ENCODE results near the gene ZMPSTE24. TPM values are rescaled to one million over a fixed set of nuclear protein-coding genes. Genes with fewer than 3 reads are reported as not detected.

Gene ZMPSTE24
- total RNA-seq, 4 donors from 2014 or later: 11.6 to 44.3 (median 25.1) TPM

- Histone ChIP-seq H3K27me3 (no peaks in the 10 kb centered on the region), H3K4me1 (no peaks in the 10 kb centered on the region), H3K4me3 (no peak overlapping the region), H3K9me3 (no peaks in the 10 kb centered on the region), H3K36me3 (peaks cover 0 to 67% (median 0%) of the 10 kb centered on the region in 3 donors), H3K27ac (peak overlapping the region in 1 of 4 donors; percentile 51)
- DNase-seq: no peak
- TF ChIP-seq CTCF (IDR thresholded peaks at IDR 0.05) (no peak), POLR2A (IDR thresholded peaks at IDR 0.05) (no peak)
These were observed 9.7 kb downstream of the ZMPSTE24 start for GRCh38 chr1:40267767-40268187.

DNA sequence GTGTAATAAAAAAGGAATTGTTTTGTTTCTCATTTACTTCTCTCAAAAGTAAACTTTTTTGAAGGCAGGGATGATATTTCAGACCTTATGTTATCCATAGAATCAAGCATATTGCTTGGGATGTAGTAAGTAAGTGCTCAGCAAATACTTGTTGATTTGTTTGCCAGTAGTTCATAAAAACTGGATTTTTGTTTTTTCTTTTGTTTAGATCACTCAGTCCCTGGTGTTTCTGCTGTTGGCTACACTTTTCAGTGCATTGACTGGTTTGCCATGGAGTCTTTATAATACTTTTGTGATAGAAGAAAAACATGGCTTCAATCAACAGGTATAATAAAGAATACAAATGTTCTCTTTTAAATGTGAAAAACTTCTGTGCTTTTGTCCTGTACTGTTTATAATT lies 10.2 kb downstream of the ZMPSTE24 start:
- Histone ChIP-seq H3K4me1 (no peaks in the 10 kb centered on the region), H3K27ac (peak overlapping the region in 1 of 4 donors; percentile 55)

DNA sequence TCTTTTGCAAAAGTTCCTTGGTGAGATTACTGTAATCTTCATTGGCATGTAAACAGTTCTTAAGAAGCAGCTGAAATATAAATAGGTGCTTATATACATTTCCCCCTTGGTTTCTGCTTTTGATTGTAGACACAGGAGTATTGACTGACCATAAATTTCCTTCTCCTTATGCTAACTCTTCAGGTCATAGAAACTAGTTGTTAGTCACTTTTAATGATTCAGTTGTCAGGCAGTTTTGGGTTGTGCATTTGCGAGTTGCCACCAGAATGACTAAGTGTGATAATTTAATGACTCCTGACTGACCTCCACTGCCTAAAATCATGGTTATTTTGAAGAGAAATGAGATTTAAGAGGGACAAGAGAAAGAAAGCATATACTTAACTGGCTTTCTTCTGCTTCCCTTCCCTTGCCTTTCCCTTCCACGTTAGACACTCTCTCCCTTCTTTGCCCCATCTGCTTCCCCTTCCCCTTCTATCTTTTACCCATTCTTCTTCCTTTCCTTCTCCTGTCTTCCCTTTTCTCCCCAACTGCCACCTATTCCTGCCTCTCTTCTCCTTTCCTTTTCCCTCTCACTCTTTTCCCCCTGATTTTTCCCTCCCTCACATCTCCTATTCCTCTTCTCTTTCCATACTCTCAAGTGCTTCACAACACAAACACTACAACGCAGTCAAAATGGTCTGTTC lies 12.3 kb downstream of the ZMPSTE24 start:
- Histone ChIP-seq H3K36me3 (peaks cover 0 to 64% (median 0%) of the 10 kb centered on the region in 3 donors), H3K27ac (no peak overlapping the region), H3K9me3 (no peaks in the 10 kb centered on the region), H3K4me3 (no peak overlapping the region), H3K4me1 (no peaks in the 10 kb centered on the region), H3K27me3 (no peaks in the 10 kb centered on the region)
- DNase-seq: no peak
- TF ChIP-seq CTCF (IDR thresholded peaks at IDR 0.05) (no peak), POLR2A (IDR thresholded peaks at IDR 0.05) (no peak)

More for the DNA sequence above, 10.2 kb downstream of the ZMPSTE24 start:
- Histone ChIP-seq H3K4me3 (no peak overlapping the region), H3K27me3 (no peaks in the 10 kb centered on the region), H3K9me3 (no peaks in the 10 kb centered on the region), H3K36me3 (peaks cover 0 to 67% (median 0%) of the 10 kb centered on the region in 3 donors)
- TF ChIP-seq CTCF (IDR thresholded peaks at IDR 0.05) (no peak), POLR2A (IDR thresholded peaks at IDR 0.05) (no peak)
- no peak for DNase-seq

GRCh38 chr1:40272653-40273213 lies 14.7 kb downstream of the ZMPSTE24 start:
- peaks cover 0 to 58% (median 0%) of the 10 kb centered on the region in 3 donors for H3K36me3 ChIP-seq
- no peak for DNase-seq
- no peak overlapping the region for H3K4me3 ChIP-seq
- H3K27ac ChIP-seq: no peak overlapping the region
- no peaks in the 10 kb centered on the region for H3K27me3 ChIP-seq
- TF ChIP-seq CTCF (IDR thresholded peaks at IDR 0.05) (no peak), POLR2A (IDR thresholded peaks at IDR 0.05) (no peak)
- H3K4me1 ChIP-seq: no peaks in the 10 kb centered on the region
- no peaks in the 10 kb centered on the region for H3K9me3 ChIP-seq

DNA sequence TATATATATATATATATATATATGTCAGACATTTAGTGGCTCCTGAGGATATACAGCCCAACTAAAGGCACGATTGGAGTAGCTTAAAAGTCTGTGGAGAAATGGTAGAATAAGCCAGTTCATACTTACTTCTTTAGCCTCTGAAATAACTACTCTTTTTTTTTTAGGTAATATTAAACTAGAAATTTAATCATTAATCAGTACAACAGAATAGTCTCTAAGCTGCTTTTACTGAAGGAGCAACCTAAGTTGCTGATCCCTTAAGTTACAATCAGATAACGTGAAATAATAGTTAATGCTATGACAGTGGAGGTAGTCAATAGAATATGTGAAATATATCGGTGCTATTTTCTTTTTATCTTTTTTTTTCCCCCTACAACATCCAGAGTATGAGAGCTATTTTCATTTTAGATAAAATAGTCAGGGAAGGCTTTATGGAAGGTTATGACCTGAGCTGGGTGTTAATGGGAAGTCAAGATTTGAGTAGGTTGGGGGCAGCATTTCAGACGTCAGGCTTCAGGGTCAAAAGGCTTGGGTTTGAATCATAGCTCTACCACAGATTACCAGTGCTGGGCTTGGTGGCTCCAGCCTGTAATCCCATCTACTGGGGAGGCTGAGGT lies 15.6 kb downstream of the ZMPSTE24 start:
- H3K36me3 ChIP-seq: peaks cover 0 to 51% (median 0%) of the 10 kb centered on the region in 3 donors

More for the DNA sequence above, 15.6 kb downstream of the ZMPSTE24 start:
- Histone ChIP-seq H3K27me3 (no peaks in the 10 kb centered on the region), H3K4me1 (no peaks in the 10 kb centered on the region), H3K4me3 (no peak overlapping the region), H3K27ac (no peak overlapping the region), H3K9me3 (no peaks in the 10 kb centered on the region)
- no peak for DNase-seq
- no peak for TF ChIP-seq POLR2A (IDR thresholded peaks at IDR 0.05)
- no peak for TF ChIP-seq CTCF (IDR thresholded peaks at IDR 0.05)

Measured in Peyer's patch (tissue), 4 donors.